Skeletal muscle tissue (tissue), 4 donors: ENCODE results near the gene TSFM. TPM values are rescaled to one million over a fixed set of nuclear protein-coding genes. Genes with fewer than 3 reads are reported as not detected.

Source experiments
- H3K27ac ChIP-seq: one replicate; pipeline ENCODE4 v1.7.0; 2013; ENCODE audit warnings: mild to moderate bottlenecking, low read depth, low read length, inconsistent platforms
- H3K27me3 ChIP-seq, 3 donors: one replicate each; pipeline ENCODE4 v1.7.0; 2013; ENCODE audit warnings: low read length in 3 of 3; ENCODE audit not compliant: control insufficient read depth in 3 of 3, insufficient read depth in 3 of 3
- H3K36me3 ChIP-seq, 3 donors: one replicate each; pipeline ENCODE4 v1.7.0; 2013; ENCODE audit warnings: low read length in 3 of 3; ENCODE audit not compliant: control insufficient read depth in 3 of 3, insufficient read depth in 3 of 3
- H3K4me1 ChIP-seq, 3 donors: one replicate each; pipeline ENCODE4 v1.7.0; 2013; ENCODE audit warnings: low read length in 3 of 3, mild to moderate bottlenecking in 3 of 3; ENCODE audit not compliant: control insufficient read depth in 3 of 3, insufficient read depth in 3 of 3
- H3K4me3 ChIP-seq, 3 donors: one replicate each; pipeline ENCODE4 v1.7.0; 2013; ENCODE audit warnings: low read length in 3 of 3
- H3K9ac ChIP-seq, 3 donors: one replicate each; pipeline ENCODE4 v1.7.0; 2013; ENCODE audit warnings: low read length in 3 of 3, mild to moderate bottlenecking in 3 of 3, moderate library complexity in 2 of 3, low read depth in 1 of 3
- H3K9me3 ChIP-seq, 3 donors: one replicate each; pipeline ENCODE4 v1.7.0; 2013; ENCODE audit warnings: low read length in 3 of 3; ENCODE audit not compliant: control insufficient read depth in 3 of 3
- total RNA-seq: library from RNA; depleted of rRNA; stranded (reverse); fragments of >200 nt; gene quantifications from one replicate; pipeline ENCODE4 v1.2.3, GENCODE V29; 2014
- donor health status: Osteomylitis.

Gene TSFM
- total RNA-seq, 1 donor from 2014 or later = 17.2 TPM

- peak overlapping the region; percentile 17 to 63 (median 31) for H3K4me3 ChIP-seq
- peak overlapping the region; percentile 72 for H3K27ac ChIP-seq
- H3K9ac ChIP-seq = peak overlapping the region in 1 of 3 donors; percentile 58
- no peaks in the 10 kb centered on the region for H3K9me3 ChIP-seq
- H3K4me1 ChIP-seq = peaks cover 95 to 97% (median 96%) of the 10 kb centered on the region in 3 donors
- H3K36me3 ChIP-seq = peaks cover 0 to 2% (median 0%) of the 10 kb centered on the region in 3 donors
- H3K27me3 ChIP-seq = no peaks in the 10 kb centered on the region
These were observed 56.2 kb downstream of the TSFM start for GRCh38 chr12:57838594-57839302.

GRCh38 chr12:57839996-57840395 lies 57.4 kb downstream of the TSFM start:
- H3K4me1 ChIP-seq = peaks cover 92 to 93% (median 92%) of the 10 kb centered on the region in 3 donors
- H3K36me3 ChIP-seq = peaks cover 0 to 2% (median 0%) of the 10 kb centered on the region in 3 donors
- peak overlapping the region; percentile 67 for H3K27ac ChIP-seq
- H3K9me3 ChIP-seq = no peaks in the 10 kb centered on the region
- H3K4me3 ChIP-seq = peak overlapping the region; percentile 41 to 92 (median 66)
- H3K9ac ChIP-seq = peak overlapping the region in 2 of 3 donors; percentile 65 to 79
- no peaks in the 10 kb centered on the region for H3K27me3 ChIP-seq

GRCh38 chr12:57840726-57841125 lies 58.1 kb downstream of the TSFM start:
- peak overlapping the region; percentile 15 to 92 (median 41) for H3K4me3 ChIP-seq
- peaks cover 2 to 4% (median 2%) of the 10 kb centered on the region in 3 donors for H3K36me3 ChIP-seq
- H3K27ac ChIP-seq = peak overlapping the region; percentile 67
- H3K9me3 ChIP-seq = no peaks in the 10 kb centered on the region
- H3K9ac ChIP-seq = peak overlapping the region; percentile 17 to 79 (median 65)
- no peaks in the 10 kb centered on the region for H3K27me3 ChIP-seq
- peaks cover 85 to 87% (median 86%) of the 10 kb centered on the region in 3 donors for H3K4me1 ChIP-seq

- peak overlapping the region; percentile 67 for H3K27ac ChIP-seq
- no peaks in the 10 kb centered on the region for H3K9me3 ChIP-seq
- no peaks in the 10 kb centered on the region for H3K27me3 ChIP-seq
- H3K4me1 ChIP-seq = peaks cover 79 to 81% (median 80%) of the 10 kb centered on the region in 3 donors
- H3K9ac ChIP-seq = peak overlapping the region; percentile 17 to 58 (median 46)
- peaks cover 2 to 9% (median 2%) of the 10 kb centered on the region in 3 donors for H3K36me3 ChIP-seq
- peak overlapping the region; percentile 41 to 92 (median 46) for H3K4me3 ChIP-seq
These were observed 58.9 kb downstream of the TSFM start for GRCh38 chr12:57841445-57841844.

GRCh38 chr12:57842342-57843294 lies 60.0 kb downstream of the TSFM start:
- Histone ChIP-seq H3K36me3 (peaks cover 2 to 9% (median 2%) of the 10 kb centered on the region in 3 donors), H3K4me1 (peaks cover 68 to 75% (median 73%) of the 10 kb centered on the region in 3 donors), H3K27me3 (no peaks in the 10 kb centered on the region), H3K27ac (peak overlapping the region; percentile 100), H3K4me3 (peak overlapping the region; percentile 58 to 96 (median 92)), H3K9me3 (no peaks in the 10 kb centered on the region), H3K9ac (peak overlapping the region; percentile 12 to 74 (median 62))

GRCh38 chr12:57844709-57845477 lies 62.3 kb downstream of the TSFM start:
- no peaks in the 10 kb centered on the region for H3K27me3 ChIP-seq
- peaks cover 2 to 9% (median 2%) of the 10 kb centered on the region in 3 donors for H3K36me3 ChIP-seq
- peak overlapping the region; percentile 99 to 100 (median 99) for H3K9ac ChIP-seq
- H3K9me3 ChIP-seq = no peaks in the 10 kb centered on the region
- H3K4me3 ChIP-seq = peak overlapping the region; percentile 92 to 99 (median 96)
- H3K4me1 ChIP-seq = peaks cover 58 to 76% (median 73%) of the 10 kb centered on the region in 3 donors
- peak overlapping the region; percentile 100 for H3K27ac ChIP-seq

GRCh38 chr12:57845478-57846284 lies 63.1 kb downstream of the TSFM start:
- peak overlapping the region; percentile 99 to 100 (median 99) for H3K9ac ChIP-seq
- peaks cover 2 to 9% (median 2%) of the 10 kb centered on the region in 3 donors for H3K36me3 ChIP-seq
- H3K27ac ChIP-seq = peak overlapping the region; percentile 100
- no peaks in the 10 kb centered on the region for H3K27me3 ChIP-seq
- H3K4me3 ChIP-seq = peak overlapping the region; percentile 92 to 99 (median 96)
- no peaks in the 10 kb centered on the region for H3K9me3 ChIP-seq
- peaks cover 57 to 76% (median 73%) of the 10 kb centered on the region in 3 donors for H3K4me1 ChIP-seq

- H3K4me1 ChIP-seq = peaks cover 57 to 76% (median 73%) of the 10 kb centered on the region in 3 donors
- H3K9me3 ChIP-seq = no peaks in the 10 kb centered on the region
- peaks cover 2 to 9% (median 2%) of the 10 kb centered on the region in 3 donors for H3K36me3 ChIP-seq
- peak overlapping the region; percentile 100 for H3K27ac ChIP-seq
- H3K27me3 ChIP-seq = no peaks in the 10 kb centered on the region
- H3K4me3 ChIP-seq = peak overlapping the region; percentile 92 to 99 (median 96)
- H3K9ac ChIP-seq = peak overlapping the region; percentile 99 to 100 (median 99)
These were observed 63.6 kb downstream of the TSFM start for GRCh38 chr12:57846285-57846576.
